Loucy (cell line): ENCODE measurements around the gene IFITM10.

Source experiments
- CTCF ChIP-seq: fragments of 200-600 bp; sonication (generic); conservative IDR thresholded peaks from 2 replicates; pipeline ENCODE4 v1.5.1; 2014; ENCODE audit warnings: mild to moderate bottlenecking, antibody characterized with exemption, low read length
- EZH2phosphoT487 ChIP-seq: fragments of 200-600 bp; IDR thresholded peaks from 2 replicates; pipeline ENCODE4 v1.6.1; 2018; ENCODE audit warnings: antibody characterized with exemption, mild to moderate bottlenecking, moderate library complexity, borderline replicate concordance

- TF ChIP-seq CTCF (no peak), EZH2phosphoT487 (no peak)
These were observed 5.5 kb upstream of the IFITM10 start for GRCh38 chr11:1755692-1756561.
